ENCODE data around the gene ROCK2. TPM values are rescaled to one million over a fixed set of nuclear protein-coding genes. Genes with fewer than 3 reads are reported as not detected.

ROCK2 gene
- total and polyA plus RNA-seq, 9 of the 15 experiments (the other 6 are each of a cell fraction or from before 2014, with no cell fraction given) = 4.9 to 30.6 (median 14.3) TPM

DNA sequence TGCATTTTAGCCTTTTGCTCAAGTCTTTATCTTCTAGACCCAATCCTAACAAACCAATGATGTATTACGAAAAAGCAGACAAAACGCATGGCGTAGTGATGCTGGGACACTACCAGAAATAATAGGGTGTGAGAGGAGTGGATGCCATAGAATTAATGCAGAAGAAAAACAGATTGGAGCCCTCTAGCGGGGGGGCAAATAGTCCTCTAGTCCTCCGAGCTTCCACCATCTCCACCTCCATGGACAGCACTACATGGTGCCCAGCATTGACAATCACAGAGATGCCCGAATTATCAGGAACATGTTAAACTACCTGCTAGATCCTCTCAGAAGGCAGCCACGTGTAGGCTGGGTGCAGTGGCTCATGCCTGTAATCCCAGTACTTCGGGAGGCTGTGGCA, 15.4 kb upstream of the ROCK2 start:
- DNase-seq (ENCODE audit: extremely low read depth in 1 of 4, low spot score in 3 of 4) = no peak
- no peak overlapping the region for H3K9ac ChIP-seq (ENCODE audit: insufficient read depth in 1 of 2, low read depth in 2 of 2, low read length in 2 of 2)
- CTCF ChIA-PET (ENCODE audit: low intra/inter-chr PET ratio) = no interaction called here
- H3K4me1 ChIP-seq (replicated peaks in 1 of 2; ENCODE audit: control insufficient read depth in 2 of 2, insufficient read depth in 2 of 2, low read length in 2 of 2) = peaks cover 0 to 8% of the 10 kb centered on the region in 2 experiments; a peak in 2 of 5 replicates
- no peak for FAIRE-seq
- TF ChIP-seq, protein P1, sequence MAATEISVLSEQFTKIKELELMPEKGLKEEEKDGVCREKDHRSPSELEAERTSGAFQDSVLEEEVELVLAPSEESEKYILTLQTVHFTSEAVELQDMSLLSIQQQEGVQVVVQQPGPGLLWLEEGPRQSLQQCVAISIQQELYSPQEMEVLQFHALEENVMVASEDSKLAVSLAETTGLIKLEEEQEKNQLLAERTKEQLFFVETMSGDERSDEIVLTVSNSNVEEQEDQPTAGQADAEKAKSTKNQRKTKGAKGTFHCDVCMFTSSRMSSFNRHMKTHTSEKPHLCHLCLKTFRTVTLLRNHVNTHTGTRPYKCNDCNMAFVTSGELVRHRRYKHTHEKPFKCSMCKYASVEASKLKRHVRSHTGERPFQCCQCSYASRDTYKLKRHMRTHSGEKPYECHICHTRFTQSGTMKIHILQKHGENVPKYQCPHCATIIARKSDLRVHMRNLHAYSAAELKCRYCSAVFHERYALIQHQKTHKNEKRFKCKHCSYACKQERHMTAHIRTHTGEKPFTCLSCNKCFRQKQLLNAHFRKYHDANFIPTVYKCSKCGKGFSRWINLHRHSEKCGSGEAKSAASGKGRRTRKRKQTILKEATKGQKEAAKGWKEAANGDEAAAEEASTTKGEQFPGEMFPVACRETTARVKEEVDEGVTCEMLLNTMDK (IDR thresholded peaks at IDR 0.05; ENCODE audit: borderline replicate concordance, insufficient read depth, low read depth, low read length, poor library complexity, severe bottlenecking) = peak; percentile 44
- TF ChIP-seq PRPF4 (IDR thresholded peaks at IDR 0.05; ENCODE audit: insufficient read depth, low read depth, low read length, poor library complexity, severe bottlenecking) (no peak), EHMT2 (IDR thresholded peaks at IDR 0.05) (no peak), PRMT5 (CRISPR knock-in tag; IDR thresholded peaks at IDR 0.05) (no peak), TEAD2 (tag; IDR thresholded peaks at IDR 0.05) (no peak), RAD21 (CRISPR knock-in tag; conservative IDR thresholded peaks at IDR 0.05 in 1 of 2, IDR thresholded peaks at IDR 0.05 in 1 of 2) (peak in 1 of 2 experiments; percentile 19; a peak in 1 of 4 replicates), PYGO2 (tag; IDR thresholded peaks at IDR 0.05) (no peak)
- TF ChIP-seq, protein P2, sequence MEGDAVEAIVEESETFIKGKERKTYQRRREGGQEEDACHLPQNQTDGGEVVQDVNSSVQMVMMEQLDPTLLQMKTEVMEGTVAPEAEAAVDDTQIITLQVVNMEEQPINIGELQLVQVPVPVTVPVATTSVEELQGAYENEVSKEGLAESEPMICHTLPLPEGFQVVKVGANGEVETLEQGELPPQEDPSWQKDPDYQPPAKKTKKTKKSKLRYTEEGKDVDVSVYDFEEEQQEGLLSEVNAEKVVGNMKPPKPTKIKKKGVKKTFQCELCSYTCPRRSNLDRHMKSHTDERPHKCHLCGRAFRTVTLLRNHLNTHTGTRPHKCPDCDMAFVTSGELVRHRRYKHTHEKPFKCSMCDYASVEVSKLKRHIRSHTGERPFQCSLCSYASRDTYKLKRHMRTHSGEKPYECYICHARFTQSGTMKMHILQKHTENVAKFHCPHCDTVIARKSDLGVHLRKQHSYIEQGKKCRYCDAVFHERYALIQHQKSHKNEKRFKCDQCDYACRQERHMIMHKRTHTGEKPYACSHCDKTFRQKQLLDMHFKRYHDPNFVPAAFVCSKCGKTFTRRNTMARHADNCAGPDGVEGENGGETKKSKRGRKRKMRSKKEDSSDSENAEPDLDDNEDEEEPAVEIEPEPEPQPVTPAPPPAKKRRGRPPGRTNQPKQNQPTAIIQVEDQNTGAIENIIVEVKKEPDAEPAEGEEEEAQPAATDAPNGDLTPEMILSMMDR (IDR thresholded peaks at IDR 0.05 in 2 of 3, conservative IDR thresholded peaks at IDR 0.05 in 1 of 3; ENCODE audit: insufficient read depth in 2 of 3, low read depth in 1 of 3, low read length in 3 of 3) = peak; percentile 17 to 26 (median 20); a peak in 1 of 6 replicates
- H4K20me1 ChIP-seq (replicated peaks; ENCODE audit: control insufficient read depth, insufficient read depth, low read length) = no peaks in the 10 kb centered on the region
- intact Hi-C loops (cut with micrococcal nuclease) (no loop called here), in situ Hi-C loops (cut with MboI) (no loop called here)
- POLR2A ChIA-PET = no interaction called here
- no peak overlapping the region for H3K27ac ChIP-seq (ENCODE audit: extremely low read depth, low read depth, low read length)
- peak overlapping the region; percentile 11; the same call in 1 of the 2 replicates for H2AFZ ChIP-seq (ENCODE audit: low read depth, low read length)
- H3K4me3 ChIP-seq = no peak overlapping the region
- no peaks in the 10 kb centered on the region for H3K36me3 ChIP-seq (ENCODE audit: control insufficient read depth, insufficient read depth, low read length)
- H3K79me2 ChIP-seq (ENCODE audit: control insufficient read depth, insufficient read depth, low read length) = no peaks in the 10 kb centered on the region
- no peak overlapping the region for H3K4me2 ChIP-seq (ENCODE audit: insufficient read depth, low read length)
- no peaks in the 10 kb centered on the region for H3K27me3 ChIP-seq (ENCODE audit: control insufficient read depth in 2 of 2, insufficient read depth in 2 of 2, low read length in 2 of 2)
- no peaks in the 10 kb centered on the region for H3K9me3 ChIP-seq (replicated peaks; ENCODE audit: control insufficient read depth, insufficient read depth, low read depth, low read length)
- peak; percentile 66 for ATAC-seq
- 30% methylated on average over 8 of the region's 8 CpGs for WGBS (ENCODE audit: insufficient coverage, low coverage, missing lambda C conversion rate)
- H3K9me1 ChIP-seq (ENCODE audit: control insufficient read depth, insufficient read depth, low read length) = no peaks in the 10 kb centered on the region
- no TSS peak for BruUV-seq (replicated peaks)
